ENCODE results near the gene CXCL13. TPM values are rescaled to one million over a fixed set of nuclear protein-coding genes. Genes with fewer than 3 reads are reported as not detected.

CXCL13 gene
- total RNA-seq, 1 experiment from 2014 or later: not detected

- Histone ChIP-seq H3K36me3 (no peaks in the 10 kb centered on the region), H3K27me3 (no peaks in the 10 kb centered on the region), H3K4me3 (no peak overlapping the region), H3K9me3 (no peaks in the 10 kb centered on the region)
- DNase-seq: no peak
Observed at GRCh38 chr4:77593993-77594392, 11.6 kb upstream of the CXCL13 start.

- no peak overlapping the region for H3K4me3 ChIP-seq
- no peaks in the 10 kb centered on the region for H3K27me3 ChIP-seq
- no peak for DNase-seq
- H3K36me3 ChIP-seq: no peaks in the 10 kb centered on the region
- H3K9me3 ChIP-seq: no peaks in the 10 kb centered on the region
Observed at GRCh38 chr4:77595364-77595973, 10.2 kb upstream of the CXCL13 start.

- H3K4me3 ChIP-seq: no peak overlapping the region
- peak; percentile 13 for DNase-seq
- no peaks in the 10 kb centered on the region for H3K9me3 ChIP-seq
- H3K27me3 ChIP-seq: peaks cover 8% of the 10 kb centered on the region
- no peaks in the 10 kb centered on the region for H3K36me3 ChIP-seq
Observed at GRCh38 chr4:77599378-77599777, 6.2 kb upstream of the CXCL13 start.

- no peak for DNase-seq
- Histone ChIP-seq H3K9me3 (no peaks in the 10 kb centered on the region), H3K36me3 (no peaks in the 10 kb centered on the region), H3K4me3 (no peak overlapping the region), H3K27me3 (peaks cover 8% of the 10 kb centered on the region)
Observed at GRCh38 chr4:77600521-77601451, 4.8 kb upstream of the CXCL13 start.

- Histone ChIP-seq H3K9me3 (no peaks in the 10 kb centered on the region), H3K4me3 (no peak overlapping the region), H3K36me3 (no peaks in the 10 kb centered on the region)
Observed at GRCh38 chr4:77601614-77602187, 3.9 kb upstream of the CXCL13 start.

GRCh38 chr4:77613267-77613666 is 7.6 kb downstream of the CXCL13 start:
- H3K27me3 ChIP-seq: no peaks in the 10 kb centered on the region
- DNase-seq: no peak
- no peaks in the 10 kb centered on the region for H3K36me3 ChIP-seq
- no peaks in the 10 kb centered on the region for H3K9me3 ChIP-seq
- H3K4me3 ChIP-seq: no peak overlapping the region

More at GRCh38 chr4:77601614-77602187, 3.9 kb upstream of the CXCL13 start:
- DNase-seq: no peak
- H3K27me3 ChIP-seq: peaks cover 10% of the 10 kb centered on the region

GRCh38 chr4:77615153-77615552 is 9.5 kb downstream of the CXCL13 start:
- Histone ChIP-seq H3K4me3 (no peak overlapping the region), H3K9me3 (no peaks in the 10 kb centered on the region), H3K36me3 (no peaks in the 10 kb centered on the region), H3K27me3 (no peaks in the 10 kb centered on the region)
- no peak for DNase-seq

- no peak for DNase-seq
- Histone ChIP-seq H3K4me3 (no peak overlapping the region), H3K27me3 (no peaks in the 10 kb centered on the region), H3K36me3 (no peaks in the 10 kb centered on the region), H3K9me3 (no peaks in the 10 kb centered on the region)
Observed at GRCh38 chr4:77617203-77617602, 11.6 kb downstream of the CXCL13 start.

GRCh38 chr4:77618383-77619241 is 13.0 kb downstream of the CXCL13 start:
- Histone ChIP-seq H3K9me3 (no peaks in the 10 kb centered on the region), H3K4me3 (no peak overlapping the region), H3K27me3 (no peaks in the 10 kb centered on the region), H3K36me3 (no peaks in the 10 kb centered on the region)
- peak; percentile 34 for DNase-seq

GRCh38 chr4:77619408-77619807 is 13.8 kb downstream of the CXCL13 start:
- no peak for DNase-seq
- no peaks in the 10 kb centered on the region for H3K27me3 ChIP-seq
- no peaks in the 10 kb centered on the region for H3K9me3 ChIP-seq
- H3K36me3 ChIP-seq: no peaks in the 10 kb centered on the region
- no peak overlapping the region for H3K4me3 ChIP-seq

- no peak overlapping the region for H3K4me3 ChIP-seq
Observed at GRCh38 chr4:77621254-77621653, 15.6 kb downstream of the CXCL13 start.

GRCh38 chr4:77623091-77623490 is 17.5 kb downstream of the CXCL13 start:
- Histone ChIP-seq H3K27me3 (no peaks in the 10 kb centered on the region), H3K9me3 (no peaks in the 10 kb centered on the region), H3K4me3 (no peak overlapping the region), H3K36me3 (no peaks in the 10 kb centered on the region)
- no peak for DNase-seq

More at GRCh38 chr4:77621254-77621653, 15.6 kb downstream of the CXCL13 start:
- Histone ChIP-seq H3K27me3 (no peaks in the 10 kb centered on the region), H3K36me3 (no peaks in the 10 kb centered on the region), H3K9me3 (no peaks in the 10 kb centered on the region)
- no peak for DNase-seq

GRCh38 chr4:77624213-77624612 is 18.6 kb downstream of the CXCL13 start:
- DNase-seq: no peak
- Histone ChIP-seq H3K27me3 (no peaks in the 10 kb centered on the region), H3K36me3 (no peaks in the 10 kb centered on the region), H3K4me3 (no peak overlapping the region), H3K9me3 (no peaks in the 10 kb centered on the region)

- Histone ChIP-seq H3K36me3 (no peaks in the 10 kb centered on the region), H3K4me3 (no peak overlapping the region), H3K27me3 (no peaks in the 10 kb centered on the region), H3K9me3 (no peaks in the 10 kb centered on the region)
- DNase-seq: no peak
Observed at GRCh38 chr4:77625485-77625884, 19.9 kb downstream of the CXCL13 start.

- H3K4me3 ChIP-seq: no peak overlapping the region
- H3K9me3 ChIP-seq: no peaks in the 10 kb centered on the region
- H3K27me3 ChIP-seq: no peaks in the 10 kb centered on the region
- no peak for DNase-seq
- no peaks in the 10 kb centered on the region for H3K36me3 ChIP-seq
Observed at GRCh38 chr4:77629885-77630284, 24.3 kb downstream of the CXCL13 start.

- H3K27me3 ChIP-seq: no peaks in the 10 kb centered on the region
- no peak overlapping the region for H3K4me3 ChIP-seq
- H3K9me3 ChIP-seq: no peaks in the 10 kb centered on the region
- DNase-seq: no peak
- no peaks in the 10 kb centered on the region for H3K36me3 ChIP-seq
Observed at GRCh38 chr4:77631276-77631675, 25.7 kb downstream of the CXCL13 start.
